Thyroid gland (tissue), 4 donors: Measurements from ENCODE around the gene ADAMTSL1. TPM values are rescaled to one million over a fixed set of nuclear protein-coding genes. Genes with fewer than 3 reads are reported as not detected.

ENCODE experiments used
- DNase-seq, 2 donors: peaks; one replicate each; pipeline ENCODE4 v3.0.0-alpha.2; 2019
- H3K27ac ChIP-seq, 3 donors: fragments of 200-600 bp; sonication (generic); 1 replicate in 2 of 3; 2 replicates in 1 of 3; pipeline ENCODE4 v1.5.1; 2016 to 2019; ENCODE audit warnings: mild to moderate bottlenecking in 1 of 3, moderate library complexity in 1 of 3
- H3K27me3 ChIP-seq: fragments of 200-600 bp; sonication (generic); one replicate; pipeline ENCODE4 v1.5.1; 2019
- H3K36me3 ChIP-seq, 2 donors: fragments of 200-600 bp; sonication (generic); one replicate each; pipeline ENCODE4 v1.5.1; 2016 to 2019
- H3K4me1 ChIP-seq, 2 donors: fragments of 200-600 bp; sonication (generic); one replicate each; pipeline ENCODE4 v1.5.1; 2017 to 2019
- H3K4me3 ChIP-seq, 3 donors: fragments of 200-600 bp; sonication (generic); replicated peaks in 1 of 3; 1 replicate in 2 of 3; 2 replicates in 1 of 3; pipeline ENCODE4 v1.5.1; 2016; ENCODE audit warnings: mild to moderate bottlenecking in 1 of 3
- H3K9me3 ChIP-seq: fragments of 200-600 bp; sonication (generic); one replicate; pipeline ENCODE4 v1.5.1; 2017
- POLR2A ChIP-seq, 2 donors: fragments of 450-650 bp; IDR thresholded peaks; one replicate each; pipeline ENCODE4 v1.6.1; 2017; ENCODE audit warnings: antibody characterized with exemption in 2 of 2, mild to moderate bottlenecking in 2 of 2, moderate library complexity in 1 of 2
- WGBS, 2 donors: methylation state at CpG; one replicate each; pipeline ENCODE4 v1.1.5; 2017; 5-methylcytosine and 5-hydroxymethylcytosine counted together
- intact Hi-C: fragments of 100-400 bp; cut with DNase I; formaldehyde crosslinking; loops from one replicate; pipeline ENCODE4 v1.15.1; 2023
- total RNA-seq, 4 donors: library from RNA; depleted of rRNA; stranded (reverse); fragments of >200 nt; gene quantifications; one replicate each; pipeline ENCODE4 v1.2.3, GENCODE V29; 2016
- TF ChIP-seq, protein P1 (sequence below), 6 experiments: fragments of 200-600 bp in 3 of 6; fragments of 450-650 bp in 3 of 6; sonication (generic) in 3 of 6; IDR thresholded peaks; one replicate each; pipeline ENCODE4 v1.5.1; 2016 to 2019; ENCODE audit warnings: antibody characterized with exemption in 6 of 6, mild to moderate bottlenecking in 2 of 6, inconsistent platforms in 1 of 6, moderate library complexity in 1 of 6

The ADAMTSL1 gene
- total RNA-seq, 4 donors from 2014 or later: 1.6 to 9.0 (median 4.8) TPM

GRCh38 chr9:18861609-18862544, 387.9 kb downstream of the ADAMTSL1 start:
- intact Hi-C loops: no loop called here
- WGBS, 2 donors: 62 to 63% methylated on average over 14 of the region's 14 CpGs
- peak; percentile 4 to 10 for DNase-seq
- Histone ChIP-seq H3K27me3 (no peaks in the 10 kb centered on the region), H3K9me3 (no peaks in the 10 kb centered on the region), H3K4me3 (no peak overlapping the region), H3K27ac (no peak overlapping the region), H3K4me1 (peaks cover 0 to 10% of the 10 kb centered on the region in 2 donors), H3K36me3 (no peaks in the 10 kb centered on the region)
- no peak for TF ChIP-seq POLR2A (IDR thresholded peaks at IDR 0.05)

GRCh38 chr9:18863791-18864190, 389.8 kb downstream of the ADAMTSL1 start:
- Histone ChIP-seq H3K27me3 (no peaks in the 10 kb centered on the region), H3K9me3 (no peaks in the 10 kb centered on the region), H3K4me3 (no peak overlapping the region), H3K4me1 (peaks cover 0 to 10% of the 10 kb centered on the region in 2 donors), H3K36me3 (no peaks in the 10 kb centered on the region), H3K27ac (no peak overlapping the region)
- DNase-seq: no peak
- intact Hi-C loops: no loop called here
- TF ChIP-seq, protein P1, sequence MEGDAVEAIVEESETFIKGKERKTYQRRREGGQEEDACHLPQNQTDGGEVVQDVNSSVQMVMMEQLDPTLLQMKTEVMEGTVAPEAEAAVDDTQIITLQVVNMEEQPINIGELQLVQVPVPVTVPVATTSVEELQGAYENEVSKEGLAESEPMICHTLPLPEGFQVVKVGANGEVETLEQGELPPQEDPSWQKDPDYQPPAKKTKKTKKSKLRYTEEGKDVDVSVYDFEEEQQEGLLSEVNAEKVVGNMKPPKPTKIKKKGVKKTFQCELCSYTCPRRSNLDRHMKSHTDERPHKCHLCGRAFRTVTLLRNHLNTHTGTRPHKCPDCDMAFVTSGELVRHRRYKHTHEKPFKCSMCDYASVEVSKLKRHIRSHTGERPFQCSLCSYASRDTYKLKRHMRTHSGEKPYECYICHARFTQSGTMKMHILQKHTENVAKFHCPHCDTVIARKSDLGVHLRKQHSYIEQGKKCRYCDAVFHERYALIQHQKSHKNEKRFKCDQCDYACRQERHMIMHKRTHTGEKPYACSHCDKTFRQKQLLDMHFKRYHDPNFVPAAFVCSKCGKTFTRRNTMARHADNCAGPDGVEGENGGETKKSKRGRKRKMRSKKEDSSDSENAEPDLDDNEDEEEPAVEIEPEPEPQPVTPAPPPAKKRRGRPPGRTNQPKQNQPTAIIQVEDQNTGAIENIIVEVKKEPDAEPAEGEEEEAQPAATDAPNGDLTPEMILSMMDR (IDR thresholded peaks at IDR 0.05): no peak
- WGBS, 2 donors: 81 to 89% methylated on average over 4 of the region's 4 CpGs

GRCh38 chr9:18864516-18864915, 390.6 kb downstream of the ADAMTSL1 start:
- no peaks in the 10 kb centered on the region for H3K9me3 ChIP-seq
- TF ChIP-seq, protein P1 (IDR thresholded peaks at IDR 0.05): no peak
- no peaks in the 10 kb centered on the region for H3K27me3 ChIP-seq
- H3K36me3 ChIP-seq: no peaks in the 10 kb centered on the region
- WGBS, 2 donors: 76 to 100% methylated on average over 1 of the region's 1 CpG
- intact Hi-C loops: no loop called here
- H3K27ac ChIP-seq: no peak overlapping the region
- no peak for DNase-seq
- peaks cover 0 to 10% of the 10 kb centered on the region in 2 donors for H3K4me1 ChIP-seq
- H3K4me3 ChIP-seq: no peak overlapping the region

- intact Hi-C loops: no loop called here
- Histone ChIP-seq H3K4me1 (peaks cover 0 to 10% of the 10 kb centered on the region in 2 donors), H3K4me3 (no peak overlapping the region), H3K36me3 (no peaks in the 10 kb centered on the region), H3K9me3 (no peaks in the 10 kb centered on the region), H3K27ac (no peak overlapping the region), H3K27me3 (no peaks in the 10 kb centered on the region)
- TF ChIP-seq POLR2A (IDR thresholded peaks at IDR 0.05): no peak
- TF ChIP-seq, protein P1 (IDR thresholded peaks at IDR 0.05): no peak
- 73 to 81% methylated on average over 3 of the region's 3 CpGs for WGBS, 2 donors
- no peak for DNase-seq
Measured at GRCh38 chr9:18865542-18865941, 391.6 kb downstream of the ADAMTSL1 start.

- intact Hi-C loops: no loop called here
Measured at GRCh38 chr9:18866121-18866831, 392.3 kb downstream of the ADAMTSL1 start.

More at GRCh38 chr9:18866121-18866831, 392.3 kb downstream of the ADAMTSL1 start:
- WGBS, 2 donors: 90 to 92% methylated on average over 4 of the region's 4 CpGs
- Histone ChIP-seq H3K27me3 (no peaks in the 10 kb centered on the region), H3K4me1 (peaks cover 0 to 9% of the 10 kb centered on the region in 2 donors), H3K9me3 (no peaks in the 10 kb centered on the region), H3K27ac (no peak overlapping the region), H3K4me3 (no peak overlapping the region), H3K36me3 (no peaks in the 10 kb centered on the region)
- DNase-seq: no peak
- TF ChIP-seq POLR2A (IDR thresholded peaks at IDR 0.05): no peak
- TF ChIP-seq, protein P1 (IDR thresholded peaks at IDR 0.05): no peak
